Tibial artery (tissue), 4 donors: Measurements from ENCODE around the gene ELFN1.

Source experiments
- DNase-seq, 2 donors: peaks; one replicate each; pipeline ENCODE4 v3.0.0-alpha.2; 2019
- H3K27ac ChIP-seq, 2 donors: fragments of 200-600 bp; sonication (generic) in 1 of 2; 1 replicate in 1 of 2; 2 replicates in 1 of 2; pipeline ENCODE4 v1.5.1; 2018 to 2019; ENCODE audit warnings: mild to moderate bottlenecking in 1 of 2
- H3K27me3 ChIP-seq, 2 donors: fragments of 200-600 bp; sonication (generic) in 1 of 2; one replicate each; pipeline versions ENCODE4 v1.5.1 to v1.6.0; 2016 to 2019
- H3K36me3 ChIP-seq, 3 donors: fragments of 200-600 bp; sonication (generic) in 2 of 3; one replicate each; pipeline ENCODE4 v1.5.1; 2016 to 2019; ENCODE audit warnings: mild to moderate bottlenecking in 2 of 3
- H3K4me1 ChIP-seq, 4 donors: fragments of 200-600 bp; sonication (generic) in 2 of 4; 1 replicate in 3 of 4; 2 replicates in 1 of 4; pipeline ENCODE4 v1.5.1; 2016 to 2019
- H3K4me3 ChIP-seq, 2 donors: fragments of 200-600 bp; sonication (generic) in 1 of 2; 1 replicate in 1 of 2; 2 replicates in 1 of 2; pipeline ENCODE4 v1.5.1; 2018 to 2019; ENCODE audit warnings: mild to moderate bottlenecking in 2 of 2
- H3K9me3 ChIP-seq, 3 donors: fragments of 200-600 bp; sonication (generic) in 1 of 3; one replicate each; pipeline ENCODE4 v1.5.1; 2016 to 2019
- CTCF ChIP-seq, 2 experiments: fragments of 200-600 bp in 1 of 2; fragments of 450-650 bp in 1 of 2; IDR thresholded peaks; one replicate each; pipeline ENCODE4 v1.5.1; 2017 to 2019; ENCODE audit warnings: antibody characterized with exemption in 2 of 2, mild to moderate bottlenecking in 1 of 2, moderate library complexity in 1 of 2
- intact Hi-C: fragments of 100-400 bp; cut with DNase I; formaldehyde crosslinking; loops from one replicate; pipeline ENCODE4 v1.15.0; 2023; ENCODE audit warnings: low total_unique reads

ELFN1 gene

GRCh38 chr7:1721047-1721690, 51.1 kb downstream of the ELFN1 start:
- intact Hi-C loops: no loop called here
- peaks cover 0 to 3% (median 0%) of the 10 kb centered on the region in 3 donors for H3K9me3 ChIP-seq
- peaks cover 0 to 34% of the 10 kb centered on the region in 2 donors for H3K27me3 ChIP-seq
- no peak for DNase-seq
- TF ChIP-seq CTCF (IDR thresholded peaks at IDR 0.05): no peak
- H3K4me3 ChIP-seq: no peak overlapping the region
- no peaks in the 10 kb centered on the region for H3K4me1 ChIP-seq
- no peaks in the 10 kb centered on the region for H3K36me3 ChIP-seq
- no peak overlapping the region for H3K27ac ChIP-seq

- no peak for DNase-seq
- Histone ChIP-seq H3K4me1 (no peaks in the 10 kb centered on the region), H3K27me3 (peaks cover 0 to 34% of the 10 kb centered on the region in 2 donors), H3K27ac (no peak overlapping the region), H3K9me3 (peaks cover 0 to 5% (median 0%) of the 10 kb centered on the region in 3 donors), H3K4me3 (no peak overlapping the region), H3K36me3 (no peaks in the 10 kb centered on the region)
- intact Hi-C loops: no loop called here
- no peak for TF ChIP-seq CTCF (IDR thresholded peaks at IDR 0.05)
Observed at GRCh38 chr7:1723254-1723653, 53.2 kb downstream of the ELFN1 start.

GRCh38 chr7:1724118-1724910, 54.2 kb downstream of the ELFN1 start:
- TF ChIP-seq CTCF (IDR thresholded peaks at IDR 0.05): no peak
- intact Hi-C loops: no loop called here
- peaks cover 0 to 15% (median 7%) of the 10 kb centered on the region in 3 donors for H3K9me3 ChIP-seq
- H3K27ac ChIP-seq: no peak overlapping the region
- no peak overlapping the region for H3K4me3 ChIP-seq
- H3K36me3 ChIP-seq: no peaks in the 10 kb centered on the region
- no peaks in the 10 kb centered on the region for H3K4me1 ChIP-seq
- peaks cover 0 to 34% of the 10 kb centered on the region in 2 donors for H3K27me3 ChIP-seq
- DNase-seq: no peak

GRCh38 chr7:1725199-1725690, 55.2 kb downstream of the ELFN1 start:
- H3K4me3 ChIP-seq: no peak overlapping the region
- intact Hi-C loops: no loop called here
- no peaks in the 10 kb centered on the region for H3K4me1 ChIP-seq
- H3K9me3 ChIP-seq: peaks cover 0 to 24% (median 16%) of the 10 kb centered on the region in 3 donors
- peaks cover 0 to 34% of the 10 kb centered on the region in 2 donors for H3K27me3 ChIP-seq
- H3K36me3 ChIP-seq: no peaks in the 10 kb centered on the region
- DNase-seq: no peak
- TF ChIP-seq CTCF (IDR thresholded peaks at IDR 0.05): no peak
- no peak overlapping the region for H3K27ac ChIP-seq

- Histone ChIP-seq H3K4me3 (no peak overlapping the region), H3K27ac (no peak overlapping the region), H3K9me3 (peaks cover 0 to 27% (median 22%) of the 10 kb centered on the region in 3 donors), H3K27me3 (peaks cover 0 to 34% of the 10 kb centered on the region in 2 donors), H3K36me3 (no peaks in the 10 kb centered on the region), H3K4me1 (no peaks in the 10 kb centered on the region)
- intact Hi-C loops: no loop called here
- TF ChIP-seq CTCF (IDR thresholded peaks at IDR 0.05): no peak
- DNase-seq: no peak
Observed at GRCh38 chr7:1725766-1726630, 55.9 kb downstream of the ELFN1 start.
